ENCODE results near the gene TTN.

The TTN gene

GRCh38 chr2:178811901-178812300 lies 4.7 kb upstream of the TTN start:
- DNase-seq (ENCODE audit: low spot score): no peak

GRCh38 chr2:178811045-178811444 lies 3.8 kb upstream of the TTN start:
- peak; percentile 85 for DNase-seq (ENCODE audit: low spot score)

- DNase-seq (ENCODE audit: low spot score): peak; percentile 56
Observed at GRCh38 chr2:178810422-178810821, 3.2 kb upstream of the TTN start.

- DNase-seq (ENCODE audit: low spot score): no peak
Observed at GRCh38 chr2:178806543-178806942, 680 bp downstream of the TTN start.

- DNase-seq (ENCODE audit: low spot score): no peak
Observed at GRCh38 chr2:178805457-178805856, 1.8 kb downstream of the TTN start.

GRCh38 chr2:178804791-178805190 lies 2.4 kb downstream of the TTN start:
- DNase-seq (ENCODE audit: low spot score): no peak

- no peak for DNase-seq (ENCODE audit: low spot score)
Observed at GRCh38 chr2:178800510-178800909, 6.7 kb downstream of the TTN start.

- no peak for DNase-seq (ENCODE audit: low spot score)
Observed at GRCh38 chr2:178799305-178799704, 7.9 kb downstream of the TTN start.

DNA sequence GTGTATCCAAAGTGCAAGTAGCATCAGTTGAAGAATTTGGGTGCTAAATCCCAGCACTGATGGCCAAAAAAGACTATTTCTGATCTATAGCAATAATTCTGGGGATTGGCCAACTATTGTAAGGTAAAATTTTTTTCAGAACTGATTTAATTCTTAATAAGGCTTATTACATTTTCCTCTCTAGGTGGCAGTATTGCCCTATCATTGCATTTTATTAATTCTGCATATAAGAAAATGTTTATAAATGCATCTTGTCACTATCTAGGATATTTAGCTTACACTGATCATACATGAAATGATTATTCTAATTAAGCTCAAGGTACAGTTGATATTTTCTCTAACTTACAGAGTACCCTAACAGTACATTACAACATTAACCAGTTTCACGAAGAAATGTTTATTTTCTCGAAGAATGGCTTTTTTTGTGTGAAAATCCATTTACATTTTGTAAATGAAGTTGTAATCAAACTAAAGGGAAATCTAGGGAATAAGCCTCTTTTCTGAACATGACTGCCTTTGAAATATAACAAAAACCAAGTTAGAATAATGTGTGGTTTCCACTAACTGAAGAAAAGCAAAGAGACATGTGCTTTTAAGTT lies 11.0 kb downstream of the TTN start:
- peak; percentile 45 for DNase-seq (ENCODE audit: low spot score)

GRCh38 chr2:178787934-178788333 lies 19.3 kb downstream of the TTN start:
- no peak for DNase-seq (ENCODE audit: low spot score)

DNA sequence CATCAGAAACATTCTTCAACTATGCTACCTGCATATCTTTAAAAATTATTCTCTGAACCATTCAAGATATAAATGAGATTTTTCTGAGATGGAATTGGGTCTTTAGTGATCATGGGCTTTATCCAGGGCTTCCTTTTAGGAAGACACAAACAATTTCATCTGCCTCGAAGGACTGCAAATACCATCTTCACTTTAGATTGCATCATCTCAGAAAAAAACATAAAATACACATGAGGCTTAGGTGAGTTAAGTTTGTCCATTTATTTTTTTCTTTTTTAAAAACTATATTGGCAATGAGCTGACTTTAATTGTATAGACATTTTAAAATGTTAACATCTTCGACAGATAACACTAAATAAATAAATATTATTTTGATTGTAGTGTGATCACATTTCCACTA lies 20.1 kb downstream of the TTN start:
- no peak for DNase-seq (ENCODE audit: low spot score)

- no peak for DNase-seq (ENCODE audit: low spot score)
Observed at GRCh38 chr2:178783889-178784288, 23.3 kb downstream of the TTN start.

DNA sequence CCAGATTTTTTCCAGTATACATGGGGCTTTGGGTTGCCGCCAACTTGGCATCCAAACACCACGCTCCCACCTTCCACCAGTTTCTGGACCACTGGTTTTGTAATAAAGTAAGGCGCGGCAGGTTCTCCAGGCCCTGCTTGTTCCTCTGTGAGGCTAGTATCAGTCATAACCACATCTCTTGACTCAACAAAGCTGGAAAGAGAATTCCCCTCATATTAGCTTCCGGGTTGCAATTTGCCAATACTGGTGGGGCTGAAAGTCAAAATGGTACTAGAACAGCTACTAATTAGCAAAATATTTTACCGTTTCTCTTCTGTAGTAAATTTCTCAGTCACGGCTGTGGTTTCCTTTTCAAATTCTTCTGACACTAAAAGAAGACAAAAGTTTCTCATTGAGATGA lies 25.0 kb downstream of the TTN start:
- DNase-seq (ENCODE audit: low spot score): no peak

DNA sequence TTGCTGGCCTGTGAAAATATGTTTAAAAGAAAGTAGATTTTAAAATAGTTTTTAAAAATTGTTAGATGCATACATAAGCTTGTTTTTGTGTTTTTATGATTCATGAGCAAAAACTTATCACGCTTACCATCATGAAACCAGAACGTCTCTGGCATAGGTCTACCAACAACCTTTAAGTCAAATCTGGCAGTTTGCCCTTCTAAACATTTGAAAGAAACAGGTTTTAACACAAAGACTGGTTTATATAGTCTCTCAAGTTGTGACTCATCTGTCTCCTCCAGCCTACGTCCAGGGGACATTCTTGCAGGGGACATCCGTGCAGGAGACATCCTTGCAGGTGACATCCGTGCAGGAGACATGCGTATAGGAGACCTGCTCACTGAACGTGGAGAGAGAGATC lies 29.6 kb downstream of the TTN start:
- DNase-seq (ENCODE audit: low spot score): no peak

GRCh38 chr2:178776751-178777150 lies 30.5 kb downstream of the TTN start:
- no peak for DNase-seq (ENCODE audit: low spot score)

DNA sequence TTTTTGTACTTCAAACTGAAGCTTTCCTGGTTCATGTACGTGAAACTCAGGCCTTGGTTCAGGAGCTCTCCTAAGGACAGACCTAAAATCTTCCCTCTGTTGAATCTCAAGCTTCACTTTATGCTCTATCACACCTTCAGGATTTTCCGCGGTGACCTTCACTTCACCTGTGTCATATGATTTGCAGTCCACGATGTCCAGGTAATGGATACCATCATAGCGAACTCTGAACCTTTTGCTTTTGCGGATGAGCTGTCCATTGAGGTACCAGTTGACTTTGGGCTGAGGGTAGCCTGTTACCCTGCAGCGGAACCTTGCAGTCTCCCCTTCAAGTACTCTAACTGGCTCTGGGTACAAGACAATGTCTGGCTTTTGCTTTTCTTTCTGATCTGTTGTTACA lies 31.2 kb downstream of the TTN start:
- DNase-seq (ENCODE audit: low spot score): no peak

GRCh38 chr2:178770518-178770917 lies 36.7 kb downstream of the TTN start:
- no peak for DNase-seq (ENCODE audit: low spot score)

GRCh38 chr2:178767094-178768060 lies 39.8 kb downstream of the TTN start:
- no peak for DNase-seq (ENCODE audit: low spot score)

DNA sequence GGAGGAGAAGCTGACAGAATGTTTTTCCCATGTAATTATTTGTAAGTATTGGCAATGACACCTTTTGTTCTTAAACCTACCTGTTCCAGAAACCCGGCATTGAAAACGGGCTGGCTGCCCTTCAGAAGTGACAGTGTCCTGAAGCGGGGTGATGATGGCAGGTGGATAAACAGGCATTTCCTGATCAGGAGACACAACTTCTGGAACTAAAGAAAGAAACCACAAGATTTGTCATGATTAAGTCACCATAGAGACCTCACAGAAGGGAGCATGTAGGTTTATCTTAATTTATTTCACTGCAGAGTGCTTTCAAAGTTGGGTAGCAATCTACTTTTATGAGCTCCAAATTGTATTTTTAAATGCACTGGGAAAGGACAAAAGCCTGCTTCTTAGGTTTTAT lies 43.1 kb downstream of the TTN start:
- DNase-seq (ENCODE audit: low spot score): no peak

GRCh38 chr2:178761759-178762371 lies 45.4 kb downstream of the TTN start:
- peak; percentile 59 for DNase-seq (ENCODE audit: low spot score)

DNA sequence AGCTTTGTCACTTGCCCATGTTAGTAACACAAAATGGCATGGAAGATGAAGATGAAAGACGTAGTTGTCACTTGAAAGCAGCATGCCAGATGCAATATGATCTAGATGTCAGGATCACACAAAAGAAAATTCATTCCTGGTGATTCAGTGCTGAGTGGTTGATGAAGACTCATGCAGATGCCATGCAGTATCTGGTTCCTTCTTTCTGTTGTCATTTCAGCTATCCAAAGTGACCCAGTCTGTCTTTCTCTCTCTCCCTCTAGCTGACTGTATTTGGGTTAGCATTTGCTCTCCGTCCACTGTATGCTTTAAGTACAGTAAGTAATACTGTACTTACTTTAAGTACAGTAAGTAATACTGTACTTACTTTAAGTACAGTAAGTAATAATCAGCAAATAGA lies 50.4 kb downstream of the TTN start:
- DNase-seq (ENCODE audit: low spot score): no peak

DNA sequence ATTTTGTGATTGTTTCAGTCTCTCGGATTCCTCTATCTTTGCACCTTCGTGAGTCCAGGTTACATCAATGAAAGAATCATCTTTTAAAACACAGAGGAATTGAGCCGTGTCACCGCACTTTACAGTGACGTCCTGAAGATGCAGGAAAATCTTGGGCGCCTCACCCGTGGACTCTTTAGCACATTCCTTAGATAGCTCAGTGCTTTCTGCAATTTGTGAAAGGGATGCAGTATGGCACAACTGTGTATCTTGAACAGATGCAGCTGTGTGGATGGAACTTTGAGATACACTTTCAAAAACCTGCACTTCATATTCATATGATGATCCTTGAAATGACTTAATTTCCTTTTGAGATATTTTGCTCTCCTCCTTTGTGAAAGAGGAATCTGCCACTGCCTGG lies 50.9 kb downstream of the TTN start:
- no peak for DNase-seq (ENCODE audit: low spot score)

GRCh38 chr2:178747767-178748166 lies 59.5 kb downstream of the TTN start:
- DNase-seq (ENCODE audit: low spot score): no peak
